HuH-7.5 (cell line): ENCODE measurements around the gene HSPA12A.

Source experiments
- DNase-seq: peaks from one replicate; pipeline ENCODE4 v3.0.0; 2011; ENCODE audit warnings: low spot score

HSPA12A gene, protein sequence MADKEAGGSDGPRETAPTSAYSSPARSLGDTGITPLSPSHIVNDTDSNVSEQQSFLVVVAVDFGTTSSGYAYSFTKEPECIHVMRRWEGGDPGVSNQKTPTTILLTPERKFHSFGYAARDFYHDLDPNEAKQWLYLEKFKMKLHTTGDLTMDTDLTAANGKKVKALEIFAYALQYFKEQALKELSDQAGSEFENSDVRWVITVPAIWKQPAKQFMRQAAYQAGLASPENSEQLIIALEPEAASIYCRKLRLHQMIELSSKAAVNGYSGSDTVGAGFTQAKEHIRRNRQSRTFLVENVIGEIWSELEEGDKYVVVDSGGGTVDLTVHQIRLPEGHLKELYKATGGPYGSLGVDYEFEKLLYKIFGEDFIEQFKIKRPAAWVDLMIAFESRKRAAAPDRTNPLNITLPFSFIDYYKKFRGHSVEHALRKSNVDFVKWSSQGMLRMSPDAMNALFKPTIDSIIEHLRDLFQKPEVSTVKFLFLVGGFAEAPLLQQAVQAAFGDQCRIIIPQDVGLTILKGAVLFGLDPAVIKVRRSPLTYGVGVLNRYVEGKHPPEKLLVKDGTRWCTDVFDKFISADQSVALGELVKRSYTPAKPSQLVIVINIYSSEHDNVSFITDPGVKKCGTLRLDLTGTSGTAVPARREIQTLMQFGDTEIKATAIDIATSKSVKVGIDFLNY

GRCh38 chr10:116742367-116743265 is at the start of gene HSPA12A:
TSS of gene HSPA12A (minus strand) at chr10:116742566. CDS start at chr10:116742469, 97 bp downstream.
- DNase-seq = peak; percentile 88

DNA sequence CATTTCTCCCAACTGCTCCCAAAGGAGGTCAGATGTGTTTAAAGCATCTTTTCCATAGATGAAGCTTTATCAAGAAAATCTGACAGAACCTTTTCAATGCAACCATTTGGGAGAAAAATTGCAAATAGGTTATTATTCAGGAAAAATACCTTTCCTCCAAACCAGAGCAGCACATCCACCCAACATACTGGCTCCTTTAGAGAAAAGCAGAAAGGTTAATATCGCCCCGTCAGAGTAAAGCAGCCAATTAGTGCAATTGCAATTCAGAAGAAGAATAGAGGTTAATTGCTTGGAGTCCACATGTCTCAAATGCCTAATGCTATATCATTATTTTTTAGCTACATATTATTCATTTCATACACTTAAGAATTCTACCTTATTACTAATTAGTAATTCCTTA is 48.9 kb upstream of the HSPA12A start:
- DNase-seq = no peak

DNA sequence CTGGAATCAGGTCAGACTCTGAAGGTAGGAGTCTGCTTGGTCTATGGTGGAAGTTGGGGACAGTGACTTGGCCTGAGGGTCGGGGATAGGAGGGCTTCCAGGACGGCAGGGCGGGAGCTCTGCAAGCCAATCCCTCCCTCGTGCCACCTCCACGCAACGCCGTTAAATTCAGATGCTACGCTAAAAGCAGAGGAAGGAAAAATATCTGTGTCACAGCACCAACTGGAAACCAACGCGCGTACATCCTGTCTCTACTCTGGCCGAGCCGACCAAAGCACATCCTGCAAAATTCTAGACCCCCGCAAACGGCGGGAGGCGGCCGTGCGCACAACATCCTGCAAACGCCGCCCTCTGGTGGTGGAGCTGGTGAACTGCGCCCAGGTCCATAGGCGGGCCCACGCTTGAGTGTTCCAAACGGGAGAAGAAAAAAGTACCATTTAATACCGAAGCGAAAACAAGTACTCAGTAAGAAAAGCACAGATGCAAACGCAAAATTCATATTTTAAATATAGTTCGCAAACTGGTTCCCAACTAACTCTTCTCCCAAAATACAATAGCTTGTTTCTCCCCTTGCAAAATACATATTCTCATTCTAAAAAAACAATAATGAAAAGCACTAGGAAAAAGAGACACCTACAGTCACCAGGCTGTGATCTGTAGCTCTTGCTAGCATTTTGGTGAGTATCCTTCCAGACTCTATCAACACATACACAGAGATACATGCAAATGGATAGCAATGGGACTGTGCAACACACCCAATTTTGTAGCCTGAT is 45.7 kb upstream of the HSPA12A start:
- peak; percentile 39 for DNase-seq

GRCh38 chr10:116787053-116787659 is 44.8 kb upstream of the HSPA12A start:
- DNase-seq = no peak

- DNase-seq = no peak
Observed at GRCh38 chr10:116785867-116786266, 43.5 kb upstream of the HSPA12A start.

GRCh38 chr10:116785282-116785681 is 42.9 kb upstream of the HSPA12A start:
- DNase-seq = no peak

- no peak for DNase-seq
Observed at GRCh38 chr10:116784651-116785050, 42.3 kb upstream of the HSPA12A start.

- DNase-seq = no peak
Observed at GRCh38 chr10:116784035-116784434, 41.7 kb upstream of the HSPA12A start.

GRCh38 chr10:116783011-116783655 is 40.8 kb upstream of the HSPA12A start:
- DNase-seq = no peak

DNA sequence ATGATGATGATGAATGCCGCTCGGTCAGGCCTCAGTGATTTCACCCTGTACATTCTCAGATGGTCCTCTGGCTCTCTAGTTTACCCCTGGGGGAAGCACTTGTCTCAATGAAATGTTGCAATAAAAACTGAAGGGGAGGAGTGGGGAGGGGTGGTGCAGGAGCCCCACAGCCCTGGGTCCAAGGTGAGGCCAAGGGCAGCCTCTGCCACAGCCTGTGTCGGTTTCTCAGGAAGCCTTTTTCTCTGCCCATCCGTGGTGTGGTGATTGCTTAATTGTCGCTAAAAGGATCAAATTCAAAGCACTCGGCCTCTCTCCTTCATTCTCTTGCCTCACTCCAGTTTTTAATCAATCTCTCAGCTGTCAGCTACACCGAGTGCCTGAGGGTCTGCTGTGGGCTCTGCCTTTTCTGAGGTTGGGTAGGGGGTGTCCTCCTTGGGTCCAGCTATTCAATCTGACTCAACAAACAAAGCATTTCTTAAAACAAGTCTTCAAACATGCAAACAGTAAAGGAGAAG is 39.1 kb upstream of the HSPA12A start:
- DNase-seq = no peak

DNA sequence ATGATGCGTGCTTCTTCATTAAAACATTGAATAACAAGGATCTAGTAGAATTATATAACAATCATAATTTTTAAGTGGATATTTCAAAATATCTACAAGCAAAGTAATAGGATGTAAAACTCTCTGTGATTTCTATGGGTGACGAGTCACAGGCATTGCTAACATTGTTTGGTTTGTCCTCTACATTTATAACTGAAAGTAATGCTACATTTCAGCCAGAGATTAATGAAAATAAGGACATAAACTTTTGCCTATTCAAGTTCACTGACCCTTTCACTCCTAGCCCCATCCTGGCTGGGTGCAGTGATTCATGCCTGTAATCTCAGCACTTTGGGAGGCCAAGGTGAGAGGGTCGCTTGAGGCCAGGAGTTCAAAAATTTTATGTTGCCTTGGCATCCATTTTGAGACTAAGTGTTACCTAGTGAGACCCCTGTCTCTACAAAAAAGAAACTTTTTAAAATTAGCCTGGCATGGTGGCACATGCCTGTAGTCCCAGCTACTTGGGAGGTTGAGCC is 38.4 kb upstream of the HSPA12A start:
- no peak for DNase-seq

DNA sequence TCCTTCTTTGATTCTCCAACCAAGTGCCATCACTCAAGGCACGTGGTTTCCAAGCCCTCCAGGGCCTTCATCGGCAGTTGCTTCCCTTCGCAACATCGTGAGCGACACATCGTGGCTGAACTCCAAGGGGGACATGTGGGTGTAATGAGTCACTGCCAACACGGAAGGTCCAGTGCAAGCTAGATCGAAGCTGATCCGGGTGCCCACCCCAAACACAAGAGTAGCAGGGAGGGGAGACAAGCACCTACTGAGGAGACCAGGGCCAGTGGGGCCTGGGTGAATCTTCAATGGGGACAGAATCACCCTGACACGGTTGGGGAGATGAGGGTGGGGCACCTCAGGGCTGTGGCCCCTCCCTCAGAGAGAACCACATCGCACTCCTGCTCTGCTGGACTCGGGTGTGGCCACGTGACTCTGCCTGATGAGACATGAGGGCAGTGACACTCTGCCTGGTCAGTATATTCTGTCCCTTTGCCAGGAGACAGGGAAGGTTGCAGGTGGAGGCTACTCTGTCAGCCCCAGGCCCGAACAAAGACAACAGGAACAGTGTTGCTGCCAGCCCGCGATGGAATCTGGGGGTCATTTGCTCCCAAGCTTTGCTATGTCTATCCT is 36.8 kb upstream of the HSPA12A start:
- DNase-seq = no peak

DNA sequence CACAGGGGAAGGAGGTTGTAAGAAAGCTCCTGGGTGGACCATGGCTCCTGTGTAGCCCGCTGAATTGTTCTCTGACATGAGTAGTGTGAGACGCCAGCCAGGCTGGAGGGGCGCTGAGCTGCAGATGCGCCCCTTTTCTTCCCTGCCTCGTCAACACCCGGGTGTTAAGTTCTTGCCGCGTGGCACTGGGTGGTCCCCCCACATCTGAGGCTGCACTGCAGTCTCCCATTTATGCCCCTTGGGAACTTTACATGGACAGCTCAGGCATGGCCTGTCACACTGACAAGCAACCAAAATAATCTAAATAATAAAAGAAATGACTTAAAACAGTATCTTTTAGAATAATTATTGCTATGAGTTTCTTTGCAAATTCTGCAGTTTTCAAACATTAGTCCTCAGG is 34.6 kb upstream of the HSPA12A start:
- no peak for DNase-seq

DNA sequence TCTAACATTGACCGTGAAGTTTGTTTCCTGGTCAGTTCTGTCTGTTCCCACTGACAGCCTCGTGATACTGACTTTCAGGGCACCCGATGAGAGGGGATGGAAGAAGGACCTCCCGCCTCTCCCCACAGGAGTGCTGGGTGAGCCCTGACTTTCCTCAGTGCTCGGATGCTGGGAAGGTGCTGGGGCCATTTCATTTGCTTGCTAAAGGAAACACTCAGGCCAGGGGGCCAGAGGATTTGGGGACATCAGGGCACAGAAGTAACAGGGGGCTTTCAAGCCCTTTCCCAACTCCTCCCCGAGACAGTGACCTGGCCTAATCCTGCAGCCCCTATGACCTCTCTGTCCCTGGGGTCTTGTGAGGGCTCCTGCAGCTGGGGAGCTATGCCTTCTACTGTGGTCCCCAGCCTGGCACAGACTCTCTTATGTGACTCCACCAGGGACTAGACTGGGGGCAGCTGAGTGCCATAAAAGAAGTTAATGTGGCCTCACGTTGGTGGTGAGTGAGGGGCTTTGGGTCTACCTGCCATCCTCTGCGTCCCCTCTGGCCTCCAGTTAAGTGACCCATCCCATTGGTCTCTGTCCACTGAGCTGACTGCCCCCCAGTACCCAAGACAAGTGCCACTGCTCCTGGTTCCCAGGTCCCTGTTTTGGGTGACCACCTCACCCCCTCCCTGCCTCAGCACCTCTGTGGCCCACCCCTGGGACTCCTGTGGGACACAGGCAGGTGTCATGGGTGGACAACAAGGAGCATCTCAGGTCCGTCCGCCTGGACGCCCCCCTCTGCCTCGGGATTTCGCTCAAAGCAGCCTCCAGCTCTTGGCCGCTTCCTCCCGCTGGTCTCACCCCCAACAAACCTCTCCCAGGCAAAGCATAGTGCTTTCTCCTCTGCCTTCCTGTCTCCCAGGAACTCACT is 33.4 kb upstream of the HSPA12A start:
- DNase-seq = no peak

DNA sequence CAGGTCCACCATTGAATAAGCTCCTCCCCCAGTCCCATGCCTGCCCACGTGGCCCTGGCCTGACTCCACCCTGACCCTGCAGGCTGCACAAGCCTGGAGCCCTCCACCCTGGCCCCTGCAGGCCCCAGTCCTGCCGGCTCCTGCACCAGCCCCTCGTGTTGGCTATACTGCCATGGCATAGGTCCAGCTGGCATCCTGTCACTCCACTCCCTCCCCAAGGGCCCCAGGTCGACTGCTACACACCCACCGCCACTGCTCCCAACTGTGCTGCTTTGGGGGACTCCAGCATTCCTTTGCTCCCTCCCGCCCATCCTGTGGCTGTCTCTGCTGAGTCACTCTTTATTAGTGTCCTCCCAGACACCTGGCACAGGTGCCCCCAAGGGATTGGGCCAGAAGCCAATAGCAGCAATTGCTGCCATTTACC is 32.4 kb upstream of the HSPA12A start:
- DNase-seq = no peak

DNA sequence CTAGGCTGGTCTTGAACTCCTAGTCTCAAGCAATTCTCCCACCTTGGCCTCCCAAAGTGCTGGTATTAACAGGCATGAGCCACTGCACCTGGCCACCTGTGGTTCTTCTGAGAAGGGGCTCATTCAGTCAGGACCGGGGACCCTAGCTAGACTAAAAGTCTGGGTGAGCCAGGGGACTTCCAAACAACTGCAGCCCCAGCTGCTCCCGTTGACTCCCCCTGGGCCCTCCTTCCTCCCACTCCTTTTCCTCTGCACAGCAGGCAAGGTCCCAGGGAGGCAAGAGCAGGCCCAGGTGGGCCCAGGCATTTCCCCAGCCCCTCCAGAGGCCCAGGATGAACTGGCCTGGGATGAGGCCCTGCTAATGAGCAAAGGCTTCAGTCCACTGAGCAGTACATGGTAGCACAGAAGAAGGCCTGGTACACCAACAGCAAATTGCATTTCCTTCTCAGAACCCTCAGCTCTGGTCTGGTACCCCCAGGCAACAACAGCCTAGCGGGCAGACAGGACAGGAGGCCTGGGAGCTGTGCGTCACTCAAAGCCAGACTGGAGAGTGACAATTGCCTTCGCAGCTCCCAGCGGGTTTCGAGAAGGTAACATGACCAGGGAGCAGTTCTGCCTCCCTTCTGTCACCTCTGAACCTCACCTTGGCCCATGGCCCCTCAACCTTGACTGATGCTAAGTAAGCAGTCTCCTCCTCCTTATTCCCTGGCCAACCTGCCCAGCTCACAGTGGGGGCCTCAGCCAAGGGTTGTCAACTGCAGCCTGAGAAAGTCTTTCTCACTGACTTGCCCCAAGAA is 30.7 kb upstream of the HSPA12A start:
- DNase-seq = no peak

DNA sequence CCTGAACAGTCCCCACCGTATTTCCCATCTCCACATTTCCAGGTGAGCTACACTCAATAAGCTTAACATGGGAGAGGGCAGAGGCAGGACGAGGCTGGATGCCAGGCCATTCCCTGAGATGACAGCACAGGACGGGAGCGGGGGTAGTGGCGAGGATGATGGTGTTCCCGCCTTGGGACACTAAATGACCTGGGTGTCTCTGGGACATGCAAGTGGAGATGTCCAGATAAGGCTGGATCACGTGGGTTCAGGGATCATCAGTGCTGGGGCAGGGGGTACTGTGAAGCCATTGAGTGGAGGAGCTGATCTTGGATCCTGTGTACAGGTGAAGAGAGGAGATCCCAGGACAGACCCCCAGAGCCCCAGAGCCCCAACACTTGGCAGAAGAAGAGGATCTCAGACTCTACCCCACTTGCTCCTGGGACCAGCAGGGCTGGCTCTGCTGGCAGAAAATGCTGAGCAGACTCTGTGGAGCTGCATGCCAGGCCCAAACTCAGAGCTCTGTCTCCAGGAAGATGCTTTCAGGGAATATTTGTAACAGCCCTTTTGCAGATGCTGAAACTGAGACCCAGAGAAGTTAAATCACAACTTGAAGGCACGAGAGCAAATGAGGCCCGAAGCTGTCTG is 29.7 kb upstream of the HSPA12A start:
- DNase-seq = no peak
